Amniotic epithelial cell (primary cell): ENCODE measurements around the gene MFAP2.
"Not testable (repeated sequence)": the region's sequence is repeated elsewhere in the genome, so short reads cannot be mapped to it uniquely, and the experiment has no call there.

Experiments
- DNase-seq: peaks from one replicate; pipeline ENCODE4 v3.0.0-alpha.2; 2010; ENCODE audit warnings: low read depth

Gene MFAP2

DNA sequence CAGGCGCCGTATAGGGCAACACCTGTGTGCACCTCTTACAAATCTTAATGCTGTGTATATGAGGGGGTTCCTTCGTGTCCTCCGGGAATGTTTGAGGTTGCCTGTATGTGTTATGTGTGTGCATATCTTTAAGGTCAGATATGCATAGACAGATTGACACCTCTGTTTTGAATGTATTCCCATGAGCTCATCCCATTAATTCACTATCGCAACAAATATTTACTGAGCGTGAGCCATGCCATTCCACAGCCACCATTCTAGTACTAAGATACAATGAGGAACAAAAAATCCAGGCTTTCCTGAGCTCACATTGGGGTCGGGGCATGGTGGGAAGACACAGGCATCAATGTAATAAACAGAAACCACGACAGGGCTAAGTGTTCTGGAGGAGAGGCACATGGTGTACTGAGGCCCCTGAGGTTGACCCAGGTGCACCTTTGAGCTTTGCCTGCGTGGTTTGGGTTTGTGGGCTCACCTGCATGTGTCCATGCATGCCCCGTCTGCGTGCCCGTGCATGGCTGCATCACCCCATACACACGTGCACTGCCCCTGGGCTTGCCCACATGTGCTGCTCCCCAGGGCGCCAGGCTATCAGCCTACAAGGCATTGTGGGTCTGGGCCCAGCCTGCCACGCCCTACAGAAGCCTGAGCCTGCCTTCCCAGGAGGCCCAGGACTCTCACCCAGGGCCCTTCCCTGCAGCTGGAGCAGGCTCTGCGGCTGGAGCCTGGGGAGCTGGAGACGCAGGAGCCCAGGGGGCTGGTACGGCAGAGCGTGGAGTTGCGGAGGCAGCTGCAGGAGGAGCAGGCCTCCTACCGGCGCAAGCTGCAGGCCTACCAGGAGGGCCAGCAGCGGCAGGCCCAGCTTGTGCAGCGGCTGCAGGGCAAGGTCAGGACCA is 51.0 kb downstream of the MFAP2 start:
- DNase-seq = not testable (repeated sequence)

DNA sequence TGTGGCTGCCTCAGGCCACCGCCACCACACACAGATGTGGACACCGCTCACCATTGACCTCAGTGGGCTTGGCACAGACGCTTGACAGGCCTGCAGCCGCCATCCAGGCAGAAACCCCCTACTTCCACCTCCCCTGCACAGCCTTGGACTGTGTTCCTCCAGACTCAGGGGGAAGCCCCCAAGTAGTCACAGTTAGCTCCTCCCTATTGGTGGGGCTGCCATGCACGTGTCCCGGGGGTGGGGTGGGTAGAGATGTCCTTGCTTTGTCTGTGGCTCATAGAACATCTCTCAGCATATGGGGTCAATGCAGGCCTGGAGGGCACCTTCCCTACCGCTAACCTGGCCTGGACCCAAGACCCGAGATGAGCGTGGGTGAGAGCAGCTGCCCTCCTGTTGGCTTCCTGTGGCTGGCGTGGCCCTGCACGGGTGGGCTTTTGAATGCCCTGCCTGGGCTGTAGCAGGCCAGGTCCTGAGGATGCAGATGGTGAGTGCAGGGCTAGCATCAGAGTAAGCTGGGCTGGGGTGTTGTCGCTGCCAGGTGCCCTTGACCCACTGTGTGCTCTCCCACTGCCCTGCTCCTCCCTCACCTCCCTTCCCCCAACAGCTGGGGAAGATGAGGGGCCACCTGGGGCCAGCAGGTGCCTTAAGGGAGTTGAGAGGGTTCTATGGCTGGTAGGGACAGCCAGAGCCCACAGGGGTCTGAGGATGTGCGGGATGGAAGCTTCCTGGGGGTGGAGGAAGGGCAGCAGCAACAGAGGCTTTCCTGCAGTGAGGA is 52.5 kb downstream of the MFAP2 start:
- no peak for DNase-seq

GRCh38 chr1:16927256-16927655 is 53.2 kb downstream of the MFAP2 start:
- no peak for DNase-seq

GRCh38 chr1:16926491-16927073 is 53.8 kb downstream of the MFAP2 start:
- DNase-seq = no peak

DNA sequence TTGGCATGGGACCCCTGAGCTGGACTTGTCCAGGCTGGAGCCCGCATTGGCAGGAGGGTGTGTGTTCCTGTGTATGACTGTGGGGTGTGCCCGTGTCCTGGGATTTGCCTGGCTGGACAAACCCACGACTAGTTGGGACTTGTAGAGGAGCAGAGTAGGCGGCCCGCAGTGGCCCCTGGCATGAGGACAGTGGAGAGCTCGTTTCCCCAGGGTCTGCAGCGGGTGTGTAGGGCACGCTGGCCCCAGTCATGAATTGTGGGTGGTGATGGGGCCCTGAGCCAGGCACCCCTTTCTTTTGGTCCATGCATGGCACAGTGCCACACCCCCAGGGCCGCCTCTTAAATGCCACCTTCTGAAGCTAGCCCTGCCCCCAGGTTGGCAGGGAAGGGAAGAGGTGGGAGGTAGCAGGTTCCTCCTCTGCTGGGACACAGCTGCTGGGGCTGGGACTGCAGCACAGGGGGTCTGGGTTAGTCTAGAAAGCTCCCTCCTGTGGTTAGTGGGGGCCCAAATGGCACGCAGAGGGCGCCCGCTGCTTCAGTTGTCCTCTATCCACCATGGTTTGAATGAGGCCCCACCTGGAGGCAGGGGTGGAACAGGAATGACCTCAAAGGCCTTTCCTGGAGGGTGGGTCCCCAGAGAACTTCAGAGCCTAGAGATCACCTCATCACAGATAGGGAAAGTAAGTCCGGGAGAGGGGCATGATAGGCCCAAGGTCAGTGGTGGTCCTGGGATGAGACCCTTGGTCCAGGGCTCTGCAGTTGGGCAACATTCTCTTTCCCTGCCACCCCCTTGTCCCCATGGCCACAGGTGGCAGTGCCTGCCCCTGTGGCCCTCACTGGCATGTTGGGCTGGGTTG is 54.6 kb downstream of the MFAP2 start:
- no peak for DNase-seq

DNA sequence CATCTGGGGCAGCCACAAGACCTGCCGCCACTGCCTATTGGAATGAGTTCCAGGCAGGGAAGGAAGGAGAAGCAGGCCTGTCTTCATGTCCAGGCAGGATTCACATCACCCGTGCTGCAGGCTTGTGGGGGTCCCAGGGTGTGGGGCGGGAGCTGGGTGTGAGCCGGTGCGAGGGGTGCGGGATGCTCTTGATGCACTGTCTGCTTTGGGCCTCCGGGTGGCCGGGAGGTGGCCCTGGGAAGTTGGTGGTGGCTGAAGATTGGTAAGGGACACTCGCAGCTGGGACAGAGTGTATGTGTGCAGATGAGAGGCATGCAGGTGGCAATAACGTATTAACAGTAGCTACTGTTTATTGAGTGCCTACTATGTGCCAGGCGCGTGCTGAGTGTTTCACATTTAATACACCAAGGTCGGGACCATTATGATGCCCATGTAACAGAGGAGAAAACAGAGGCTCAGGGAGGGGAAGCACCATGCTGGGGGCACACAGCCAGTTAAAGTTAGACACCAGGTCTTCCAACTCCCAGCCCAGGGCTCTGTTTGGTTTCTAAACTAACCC is 55.4 kb downstream of the MFAP2 start:
- no peak for DNase-seq
